ENCODE data around the gene JARID2. TPM values are rescaled to one million over a fixed set of nuclear protein-coding genes. Genes with fewer than 3 reads are reported as not detected.

JARID2 gene
- polyA plus RNA-seq, 1 of the 3 experiments (the other 2 are of a cell fraction): 3.4 TPM

- POLR2A ChIA-PET: no interaction called here
Observed at GRCh38 chr6:15368186-15368585, 122.3 kb downstream of the JARID2 start.

GRCh38 chr6:15368873-15369272, 123.0 kb downstream of the JARID2 start:
- CTCF ChIA-PET: interaction anchor here (1.6 kb wide), 2 partner anchors 12 to 22 kb away, joined by 3 to 4 read pairs; no protein-coding TSS in a partner anchor
- WGBS (ENCODE audit: low lambda C conversion rate): 98% methylated on average over 4 of the region's 5 CpGs
- Histone ChIP-seq H3F3A (replicated peaks; ENCODE audit: insufficient read depth) (peaks cover 8% of the 10 kb centered on the region), H3K27me3 (ENCODE audit: insufficient read depth) (no peaks in the 10 kb centered on the region), H3K4me3 (ENCODE audit: low read depth in 2 of 2, low read length in 1 of 2) (no peak overlapping the region), H3K4me2 (no peak overlapping the region), H2AFZ (ENCODE audit: low read depth) (no peak overlapping the region), H3K9me2 (no peaks in the 10 kb centered on the region), H3K9ac (no peak overlapping the region), H3K9me3 (no peaks in the 10 kb centered on the region), H4K20me1 (ENCODE audit: insufficient read depth) (peaks cover 13% of the 10 kb centered on the region), H3K36me3 (replicated peaks in 1 of 2; ENCODE audit: control insufficient read depth in 1 of 2, insufficient read depth in 2 of 2, low read length in 1 of 2) (no peaks in the 10 kb centered on the region), H3K4me1 (ENCODE audit: control insufficient read depth in 1 of 2, insufficient read depth in 2 of 2, low read depth in 1 of 2, low read length in 1 of 2) (peaks cover 27 to 43% of the 10 kb centered on the region in 2 experiments), H3K27ac (ENCODE audit: low read depth in 2 of 2, low read length in 1 of 2) (no peak overlapping the region), H3K79me2 (ENCODE audit: insufficient read depth) (peaks cover 29% of the 10 kb centered on the region)
- POLR2A ChIA-PET: no interaction called here
- no peak for DNase-seq
- TF ChIP-seq FOXM1 (IDR thresholded peaks at IDR 0.05; ENCODE audit: low read depth): no peak
- TF ChIP-seq MAX (IDR thresholded peaks at IDR 0.05; ENCODE audit: low read depth): no peak
- TF ChIP-seq EP300 (IDR thresholded peaks at IDR 0.05; ENCODE audit: borderline replicate concordance in 1 of 2, low read depth in 1 of 2, low read length in 1 of 2): no peak
- TF ChIP-seq TCF12 (IDR thresholded peaks at IDR 0.05): no peak
- TF ChIP-seq ZBTB33 (IDR thresholded peaks at IDR 0.05; ENCODE audit: borderline replicate concordance, low read depth): no peak
- no peak for TF ChIP-seq CHD2 (IDR thresholded peaks at IDR 0.05; ENCODE audit: low read length, partially characterized antibody)
- no peak for TF ChIP-seq EZH2phosphoT487 (IDR thresholded peaks at IDR 0.05; ENCODE audit: borderline replicate concordance, low read depth)
- TF ChIP-seq IRF3 (IDR thresholded peaks at IDR 0.05; ENCODE audit: low read depth, low read length): no peak

More at GRCh38 chr6:15368186-15368585, 122.3 kb downstream of the JARID2 start:
- Histone ChIP-seq H3F3A (replicated peaks; ENCODE audit: insufficient read depth) (peaks cover 8% of the 10 kb centered on the region), H4K20me1 (ENCODE audit: insufficient read depth) (peaks cover 13% of the 10 kb centered on the region), H3K4me3 (ENCODE audit: low read depth in 2 of 2, low read length in 1 of 2) (no peak overlapping the region), H3K27me3 (ENCODE audit: insufficient read depth) (no peaks in the 10 kb centered on the region), H2AFZ (ENCODE audit: low read depth) (no peak overlapping the region), H3K79me2 (ENCODE audit: insufficient read depth) (peaks cover 26% of the 10 kb centered on the region), H3K9me2 (no peaks in the 10 kb centered on the region), H3K36me3 (replicated peaks in 1 of 2; ENCODE audit: control insufficient read depth in 1 of 2, insufficient read depth in 2 of 2, low read length in 1 of 2) (no peaks in the 10 kb centered on the region), H3K9me3 (no peaks in the 10 kb centered on the region), H3K9ac (no peak overlapping the region), H3K27ac (ENCODE audit: low read depth in 2 of 2, low read length in 1 of 2) (no peak overlapping the region), H3K4me2 (no peak overlapping the region), H3K4me1 (ENCODE audit: control insufficient read depth in 1 of 2, insufficient read depth in 2 of 2, low read depth in 1 of 2, low read length in 1 of 2) (peaks cover 27 to 46% of the 10 kb centered on the region in 2 experiments)
- DNase-seq: no peak
- TF ChIP-seq POLR2AphosphoS5 (IDR thresholded peaks at IDR 0.05; ENCODE audit: low read depth, low read length): no peak
- TF ChIP-seq NRF1 (IDR thresholded peaks at IDR 0.05; ENCODE audit: low read depth, low read length): no peak
- TF ChIP-seq TAF1 (IDR thresholded peaks at IDR 0.05; ENCODE audit: borderline replicate concordance, low read depth, low read length): no peak
- no peak for TF ChIP-seq IRF3 (IDR thresholded peaks at IDR 0.05; ENCODE audit: low read depth, low read length)
- no peak for TF ChIP-seq PBX3 (IDR thresholded peaks at IDR 0.05)
- TF ChIP-seq EP300 (IDR thresholded peaks at IDR 0.05; ENCODE audit: borderline replicate concordance in 1 of 2, low read depth in 1 of 2, low read length in 1 of 2): no peak
- no peak for TF ChIP-seq RAD21 (IDR thresholded peaks at IDR 0.05; ENCODE audit: low read length)
- TF ChIP-seq RCOR1 (IDR thresholded peaks at IDR 0.05; ENCODE audit: low read length): no peak
- TF ChIP-seq MEF2A (IDR thresholded peaks at IDR 0.05; ENCODE audit: borderline replicate concordance, low read depth): no peak
- TF ChIP-seq GATA2 (CRISPR knock-in tag; IDR thresholded peaks at IDR 0.05): no peak
- TF ChIP-seq SMC3 (IDR thresholded peaks at IDR 0.05; ENCODE audit: low read depth, low read length): no peak
- TF ChIP-seq CHD2 (IDR thresholded peaks at IDR 0.05; ENCODE audit: low read length, partially characterized antibody): no peak
- TF ChIP-seq USF2 (IDR thresholded peaks at IDR 0.05; ENCODE audit: borderline replicate concordance, low read depth, low read length): no peak
- TF ChIP-seq TEAD4 (IDR thresholded peaks at IDR 0.05; ENCODE audit: borderline replicate concordance, insufficient read depth): no peak
- TF ChIP-seq SIN3A (IDR thresholded peaks at IDR 0.05; ENCODE audit: borderline replicate concordance, low read depth, low read length): no peak
- no peak for TF ChIP-seq FOSL2 (IDR thresholded peaks at IDR 0.05; ENCODE audit: borderline replicate concordance, low read depth)
- TF ChIP-seq ELF1 (IDR thresholded peaks at IDR 0.05): no peak
- no peak for TF ChIP-seq FOXM1 (IDR thresholded peaks at IDR 0.05; ENCODE audit: low read depth)
- CTCF ChIA-PET: interaction anchor here (1.6 kb wide), 2 partner anchors 13 to 22 kb away, joined by 3 to 4 read pairs; no protein-coding TSS in a partner anchor

Measured in SK-N-SH (cell line).